Right renal cortex interstitium (tissue), 3 donors: ENCODE results near the gene AP3D1. TPM values are rescaled to one million over a fixed set of nuclear protein-coding genes. Genes with fewer than 3 reads are reported as not detected.
"Not testable (repeated sequence)": the region's sequence is repeated elsewhere in the genome, so short reads cannot be mapped to it uniquely, and the experiment has no call there.

Source experiments
- DNase-seq, 3 donors: peaks; one replicate each; pipeline ENCODE4 v3.0.0-alpha.2; 2013; ENCODE audit warnings: low read depth in 3 of 3, low spot score in 2 of 3
- polyA plus RNA-seq, 3 donors: library from polyadenylated mRNA; unstranded; fragments of 120-200 nt; gene quantifications; one replicate each; pipeline ENCODE4 v1.2.1, GENCODE V29; 2013; ENCODE audit not compliant: insufficient read length in 3 of 3

AP3D1 gene
- polyA plus RNA-seq, 3 donors: 92.8 to 106 (median 98.8) TPM

DNA sequence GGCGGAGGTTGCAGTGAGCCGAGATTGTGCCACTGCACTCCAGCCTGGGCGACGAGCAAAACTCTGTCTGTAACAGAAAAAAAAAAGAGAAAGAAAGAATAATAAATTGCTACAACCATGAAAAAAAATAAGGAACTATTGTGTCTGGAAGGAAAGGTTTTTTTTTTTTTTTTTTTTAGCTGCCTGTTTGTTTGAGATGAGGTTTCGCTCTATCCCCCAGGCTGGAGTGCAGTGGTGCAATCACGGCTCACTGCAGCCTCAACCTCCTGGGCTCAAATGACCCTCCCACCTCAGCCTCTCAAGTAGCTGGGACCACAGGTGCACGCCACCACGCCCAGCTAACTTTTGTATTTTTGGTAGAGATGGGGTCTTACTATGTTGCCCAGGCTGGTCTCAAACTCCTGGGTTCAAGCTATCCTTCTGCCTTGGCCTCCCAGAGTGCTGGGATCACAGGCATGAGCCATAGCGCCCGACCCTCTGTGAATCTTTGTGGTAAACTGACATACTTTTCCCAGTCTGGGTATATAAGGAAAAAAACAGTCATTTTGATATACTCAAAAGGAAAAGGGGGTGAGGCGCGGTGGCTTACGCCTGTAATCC lies 59.3 kb downstream of the AP3D1 start:
- DNase-seq: not testable (repeated sequence)

DNA sequence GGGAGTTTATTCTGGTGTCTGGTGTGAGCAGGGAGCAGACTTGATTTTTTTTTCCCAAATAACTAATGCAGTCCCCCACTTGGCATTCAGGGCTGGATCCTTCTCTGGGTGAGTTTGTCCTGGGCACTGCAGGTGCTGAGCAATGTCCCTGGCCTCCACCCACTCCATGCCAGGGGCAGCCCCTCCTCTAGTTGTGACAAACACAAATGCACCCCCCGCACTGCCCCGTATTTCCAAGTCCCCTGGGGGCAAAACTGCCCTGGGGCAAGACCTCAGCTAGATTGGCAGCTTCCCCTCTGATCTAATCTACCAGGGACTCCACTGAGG lies 61.7 kb downstream of the AP3D1 start:
- no peak for DNase-seq

DNA sequence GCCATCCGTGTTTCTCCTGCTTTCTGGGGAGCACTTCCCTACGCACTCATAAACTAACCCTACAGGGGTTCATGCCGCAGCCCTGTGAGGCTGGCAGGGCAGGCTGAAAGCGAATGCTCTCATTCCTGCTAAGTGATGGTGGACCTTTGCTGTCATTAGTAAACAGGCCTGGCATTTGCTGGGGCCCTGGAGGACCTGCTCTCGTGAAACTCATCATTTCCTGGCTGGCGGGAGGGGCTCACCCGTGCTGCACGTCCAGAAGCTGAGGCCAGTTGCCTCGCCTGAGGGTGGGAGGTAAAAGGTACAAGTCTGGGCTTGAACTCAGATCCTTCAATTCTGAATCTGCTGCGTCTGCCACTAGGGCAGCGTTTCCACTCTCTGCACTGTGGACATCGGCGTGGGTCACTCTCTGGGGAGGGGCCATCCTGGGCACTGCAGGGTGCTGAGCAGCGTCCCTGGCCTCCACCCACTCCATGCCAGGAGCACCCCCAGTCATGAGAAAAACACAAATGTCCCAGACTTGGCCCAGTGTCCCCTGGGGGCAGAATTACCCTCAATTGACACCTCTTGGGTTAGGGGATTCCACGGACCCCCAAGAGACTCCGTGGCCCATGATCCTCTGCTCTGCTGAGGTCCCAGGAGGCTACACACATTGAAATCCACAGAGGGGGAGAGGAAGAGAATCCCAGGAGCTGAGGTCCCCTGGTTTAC lies 62.2 kb downstream of the AP3D1 start:
- no peak for DNase-seq

DNA sequence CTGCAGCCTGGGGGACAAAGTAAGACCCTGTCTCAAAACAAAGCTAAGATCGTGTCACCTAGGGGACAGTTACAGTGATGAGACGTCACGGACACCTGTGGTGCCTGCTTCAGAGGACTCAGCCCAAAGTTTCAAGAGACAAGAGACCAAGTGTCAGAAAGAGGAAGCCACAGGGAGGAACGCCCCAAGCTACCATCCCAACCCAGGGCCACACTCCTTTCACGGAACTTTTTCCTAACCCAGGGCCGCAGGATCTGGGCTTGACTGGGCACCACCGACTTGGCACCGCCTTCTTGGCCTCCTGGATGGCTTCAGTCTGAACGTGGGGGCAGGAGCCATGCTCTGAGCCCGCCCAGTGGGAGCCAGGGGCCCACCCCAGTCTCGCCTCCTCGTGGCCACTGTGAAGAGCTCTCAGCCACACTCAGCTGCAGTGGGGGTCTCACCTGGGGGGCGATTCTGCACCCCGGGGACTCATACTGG lies 63.7 kb downstream of the AP3D1 start:
- DNase-seq: no peak

DNA sequence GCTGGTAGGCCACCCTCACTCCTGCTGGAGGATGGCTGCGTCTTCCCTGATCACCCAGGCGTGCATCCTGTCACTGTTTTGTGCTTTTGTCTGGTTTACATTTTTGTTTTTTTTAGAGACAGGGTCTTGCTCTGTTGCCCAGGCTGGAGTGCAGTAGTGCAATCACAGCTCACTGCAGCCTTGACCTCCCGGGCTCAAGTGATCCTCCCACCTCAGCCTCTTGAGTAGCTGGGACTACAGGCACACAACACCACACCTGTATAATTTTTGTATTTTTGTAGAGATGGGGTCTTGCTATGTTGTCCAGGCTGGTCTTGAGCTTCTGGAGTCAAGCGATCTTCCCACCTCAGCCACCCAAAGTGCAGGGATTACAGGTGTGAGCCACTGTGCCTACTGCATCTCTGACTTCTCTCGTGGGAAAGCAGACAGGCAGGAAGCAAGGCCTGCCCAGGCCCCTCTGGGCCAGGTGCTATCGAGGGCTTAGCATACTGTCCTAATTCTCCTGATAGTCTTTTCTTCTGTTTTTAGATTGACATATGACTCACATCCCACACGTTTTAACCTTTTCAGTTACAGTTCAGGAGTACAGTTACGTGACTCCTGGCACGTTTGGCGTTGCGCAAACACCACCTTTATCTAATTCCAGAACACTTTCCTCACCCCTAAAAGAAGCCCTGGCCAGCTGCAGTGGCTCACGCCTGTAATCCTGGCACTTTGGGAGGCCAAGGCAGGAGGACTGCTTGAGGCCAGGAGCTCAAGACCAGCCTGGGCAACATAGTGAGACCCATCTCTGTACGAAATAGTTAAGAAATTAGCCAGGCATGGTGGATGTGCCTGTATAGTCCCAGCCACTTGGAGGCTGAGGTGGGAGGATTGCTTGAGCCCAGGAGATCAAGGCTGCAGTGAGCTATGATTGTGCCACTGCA lies 64.4 kb downstream of the AP3D1 start:
- not testable (repeated sequence) for DNase-seq

DNA sequence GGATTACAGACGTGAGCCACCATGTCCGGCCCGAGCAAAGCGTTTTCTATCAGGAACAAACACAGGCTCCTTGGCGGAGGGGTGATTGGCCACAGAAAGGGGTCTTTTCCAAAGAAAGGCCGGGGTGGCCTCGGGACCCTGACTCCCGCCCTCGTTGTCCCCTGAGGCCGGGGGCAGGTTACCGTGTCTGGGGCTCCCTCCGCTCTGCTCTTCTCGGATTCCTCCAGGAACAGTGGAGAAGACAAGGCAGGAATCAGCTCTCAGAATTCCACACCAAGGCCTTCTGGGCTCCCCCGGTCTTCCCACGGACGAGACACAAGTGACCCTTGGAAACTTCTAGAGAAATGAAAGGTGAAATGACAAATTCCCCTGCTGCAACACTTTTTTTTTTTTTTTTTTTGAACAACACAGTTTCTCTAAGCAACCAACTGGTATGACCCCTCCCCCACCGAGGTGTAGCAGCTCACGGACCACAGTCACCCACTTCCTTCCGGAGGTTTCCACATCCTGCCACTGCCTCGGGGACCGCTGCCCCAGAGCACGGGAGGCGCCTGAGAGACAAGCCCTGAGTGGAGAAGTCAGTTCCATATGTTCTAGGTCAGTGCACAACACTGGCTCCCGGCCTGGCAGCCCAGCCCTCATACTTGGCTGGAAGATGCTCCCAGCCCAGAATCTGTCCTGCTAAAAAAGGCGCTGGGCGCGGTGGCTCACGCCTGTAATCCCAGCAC lies 66.2 kb downstream of the AP3D1 start:
- no peak for DNase-seq

DNA sequence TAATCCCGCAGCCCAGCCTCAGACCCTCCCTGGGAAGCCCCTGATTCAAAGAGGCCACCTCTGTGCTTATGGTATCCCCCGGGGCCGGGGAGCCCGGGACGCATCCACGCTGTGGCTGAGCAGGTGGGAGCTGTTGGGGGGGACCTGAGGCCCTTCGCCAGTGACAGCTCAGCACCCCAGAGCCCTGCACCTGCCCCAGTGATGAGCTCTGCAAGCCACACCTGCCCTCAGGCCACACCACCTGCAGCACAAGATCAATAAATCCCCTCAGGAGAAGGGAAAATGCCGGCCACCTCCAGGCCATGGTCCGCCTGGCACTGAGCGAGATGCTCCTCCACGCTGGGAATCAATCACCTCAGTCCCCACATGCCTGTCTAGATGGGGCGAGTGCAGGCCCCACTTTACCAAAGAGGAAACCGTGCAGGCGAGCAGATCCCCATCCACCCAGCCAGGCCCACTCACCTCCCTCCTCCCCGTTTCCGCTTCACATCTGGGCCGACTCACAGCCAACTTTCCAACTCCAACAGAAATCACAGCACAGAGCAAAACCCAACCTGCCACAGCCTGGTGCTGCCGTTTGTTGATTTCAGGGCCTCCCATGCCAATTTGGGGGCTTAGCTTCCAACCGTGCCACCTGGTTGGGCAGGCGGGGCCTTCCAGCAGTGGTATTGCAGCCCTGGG lies 68.1 kb downstream of the AP3D1 start:
- DNase-seq: no peak

DNA sequence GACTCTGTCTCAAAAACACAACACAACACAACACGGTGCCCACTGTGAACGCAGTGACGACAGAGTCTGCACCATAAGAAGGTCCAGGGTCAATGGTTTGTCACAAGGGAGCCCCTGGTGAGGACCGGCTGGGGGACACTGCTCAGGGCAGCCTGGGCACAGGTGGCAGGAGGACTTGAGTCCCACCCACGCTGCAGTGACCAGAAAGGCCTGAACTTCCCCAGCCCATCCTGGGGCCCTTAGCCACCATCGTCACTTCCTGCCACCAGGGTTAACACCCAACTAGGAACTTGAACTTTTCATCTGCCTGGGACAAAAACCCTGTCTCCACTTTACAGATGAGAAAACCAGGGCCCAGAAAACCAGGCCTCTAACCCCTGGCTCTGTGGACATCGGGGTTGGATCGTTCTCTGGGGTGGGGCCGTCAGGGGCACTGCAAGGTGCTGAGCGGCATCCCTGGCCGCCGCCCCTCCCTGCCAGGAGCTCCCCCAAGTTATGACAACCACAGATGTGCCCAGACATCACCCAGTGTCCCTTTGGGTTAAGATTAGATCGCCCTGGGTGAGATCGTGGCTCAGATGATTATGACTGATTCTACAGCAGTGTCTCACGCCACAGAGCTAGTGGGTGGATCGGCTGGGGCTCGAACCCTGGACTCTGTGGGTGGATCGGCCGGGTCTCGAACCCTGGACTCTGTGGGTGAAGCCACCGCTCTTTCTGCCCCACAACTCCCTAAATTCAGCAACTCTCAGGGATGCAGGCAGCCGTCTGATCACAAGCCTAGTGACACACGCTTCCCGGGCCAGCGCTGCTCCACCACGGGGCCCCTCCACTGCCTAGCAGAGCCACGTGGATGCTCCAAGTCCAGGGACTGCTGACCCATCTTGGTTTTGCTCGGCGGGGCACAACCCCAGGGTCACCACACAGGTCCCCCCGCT lies 69.2 kb downstream of the AP3D1 start:
- no peak for DNase-seq

DNA sequence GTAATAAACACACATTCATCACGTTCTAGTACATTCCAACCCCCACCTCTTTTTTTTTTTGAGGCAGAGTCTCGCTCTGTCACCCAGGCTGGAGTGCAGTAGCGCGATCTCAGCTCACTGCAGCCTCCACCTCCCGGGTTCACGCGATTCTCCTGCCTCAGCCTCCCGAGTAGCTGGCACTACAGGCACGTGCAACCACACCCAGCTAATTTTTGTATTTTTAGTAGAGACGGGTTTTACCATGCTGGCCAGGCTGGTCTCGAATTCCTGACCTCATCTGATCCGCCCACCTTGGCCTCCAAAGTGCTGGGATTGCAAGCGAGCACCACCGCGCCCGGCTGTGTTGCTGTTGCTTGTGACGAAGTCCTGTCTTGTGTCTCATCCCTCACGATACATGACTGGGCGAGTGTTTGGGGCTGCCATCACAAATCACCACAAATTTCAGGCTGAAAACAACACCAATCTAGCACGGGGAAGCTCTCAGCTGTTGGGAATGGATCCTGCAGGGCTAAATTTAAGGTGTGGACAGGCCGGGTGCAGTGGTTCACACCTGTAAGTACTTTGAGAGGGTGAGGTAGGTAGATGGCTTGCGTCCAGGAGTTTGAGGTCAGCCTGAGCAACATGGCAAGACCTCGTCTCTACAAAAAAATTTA lies 70.9 kb downstream of the AP3D1 start:
- DNase-seq: no peak

DNA sequence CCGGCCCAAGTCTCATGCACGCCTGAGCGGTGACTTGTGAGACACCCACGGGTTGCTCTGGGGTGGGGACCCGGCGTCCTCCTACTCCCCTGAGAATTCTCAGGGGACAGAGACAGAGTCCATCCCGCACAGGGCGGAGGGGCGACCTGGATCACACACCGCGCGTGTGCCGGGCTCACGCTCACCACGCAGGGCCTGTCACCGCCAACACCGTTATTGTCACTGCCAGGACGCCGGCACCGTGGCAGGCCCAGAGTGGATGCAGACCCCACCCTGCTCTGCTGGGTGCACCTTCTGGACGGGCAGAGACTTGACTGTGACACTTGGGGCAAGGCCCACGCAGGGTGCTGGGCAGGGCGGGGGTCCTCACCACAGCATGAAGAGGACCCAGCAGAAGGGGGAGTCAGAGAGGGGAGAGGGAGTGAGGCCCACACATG lies 71.5 kb downstream of the AP3D1 start:
- DNase-seq: no peak

DNA sequence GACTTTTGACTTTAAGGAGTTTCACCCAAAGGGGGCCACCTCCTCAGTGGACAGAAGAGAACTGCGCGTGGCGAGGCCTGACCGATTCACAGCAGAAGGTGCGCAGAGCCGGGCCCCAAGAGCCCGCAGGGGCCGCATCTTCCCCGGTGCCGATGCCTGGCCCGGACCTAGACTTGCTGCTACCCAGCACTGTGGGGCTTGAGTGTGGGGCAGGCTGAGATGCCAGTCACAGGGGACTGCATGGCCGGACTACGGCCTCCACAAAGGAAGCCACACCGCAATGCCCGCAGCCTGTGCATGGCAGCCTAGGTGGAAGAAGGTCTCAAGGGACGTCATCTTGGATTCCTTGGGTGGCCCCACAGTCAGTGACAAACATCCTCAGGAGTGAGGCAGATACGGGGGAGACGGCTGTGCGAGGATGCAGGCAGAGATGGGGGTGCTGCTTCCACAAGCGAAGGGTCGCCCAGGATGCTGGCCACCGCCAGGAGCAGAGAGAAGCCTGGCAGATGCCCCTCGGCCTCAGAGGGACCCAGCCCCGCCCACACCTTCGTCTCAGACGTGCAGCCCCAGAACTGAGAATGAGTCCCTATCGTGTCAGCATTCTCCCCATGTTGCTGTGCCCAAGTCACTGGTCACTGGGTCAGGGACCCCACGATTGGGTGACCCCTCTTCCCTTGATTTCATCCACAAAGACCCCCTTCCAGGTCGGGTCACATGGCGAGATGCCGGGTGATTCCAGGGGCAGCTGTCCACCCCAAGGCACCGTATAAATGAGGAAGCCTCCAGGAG lies 72.1 kb downstream of the AP3D1 start:
- DNase-seq: no peak

DNA sequence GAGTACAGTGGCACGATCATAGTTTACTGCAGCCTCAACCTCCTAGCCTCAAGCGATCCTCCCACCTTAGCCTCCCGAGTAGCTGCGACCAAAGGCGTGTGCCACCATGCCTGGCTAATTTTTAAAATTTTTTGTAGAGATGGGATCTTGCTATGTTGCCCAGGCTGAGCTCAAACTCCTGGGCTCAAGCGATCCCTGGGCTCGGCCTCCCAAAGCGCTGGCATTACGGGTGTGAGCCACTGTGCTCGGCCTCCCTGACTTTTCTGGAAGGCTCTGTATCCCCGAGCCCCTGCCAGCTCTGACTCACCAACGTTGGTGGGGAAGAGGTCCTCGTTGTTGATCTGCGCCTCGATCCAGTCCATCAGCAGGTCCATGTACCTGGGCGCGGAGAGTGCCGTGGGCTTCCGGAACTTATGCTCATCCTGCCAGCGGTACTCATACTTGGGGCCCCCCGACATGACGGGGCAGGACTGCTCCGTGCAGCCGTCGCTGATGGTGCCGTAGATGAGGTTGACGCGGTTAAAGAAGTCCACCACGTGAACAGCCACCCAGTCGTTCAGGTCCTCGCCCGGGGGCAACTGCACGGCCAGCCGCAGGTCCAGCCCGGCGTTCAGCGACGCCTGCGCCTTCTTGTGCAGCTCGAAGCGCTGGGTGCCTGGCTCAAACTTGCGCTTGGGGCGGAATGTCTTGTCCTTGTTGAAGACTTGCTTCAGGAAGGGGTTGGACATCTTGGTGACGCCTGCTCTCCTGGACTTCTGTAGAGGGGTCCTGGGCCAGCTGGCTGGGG lies 73.3 kb downstream of the AP3D1 start:
- no peak for DNase-seq

DNA sequence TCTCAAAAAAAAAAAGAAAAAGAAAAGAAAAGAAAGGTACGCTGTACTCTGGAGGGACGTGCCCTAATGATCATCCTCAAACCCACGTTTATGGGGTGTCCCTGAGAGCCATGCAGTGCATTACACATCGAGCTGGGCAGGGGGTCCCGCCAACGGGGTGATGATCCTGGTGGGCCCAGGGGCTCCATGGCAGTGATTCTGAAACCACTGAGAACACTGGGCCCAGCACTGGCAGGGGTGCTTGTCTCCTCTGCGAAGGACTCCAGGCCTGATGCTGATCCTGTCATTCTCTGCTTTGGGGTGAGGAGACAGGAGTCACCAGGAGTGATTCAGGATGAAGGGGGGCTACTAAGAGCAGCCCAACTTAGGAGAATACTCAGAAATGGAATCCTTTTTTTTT lies 74.0 kb downstream of the AP3D1 start:
- DNase-seq: no peak

DNA sequence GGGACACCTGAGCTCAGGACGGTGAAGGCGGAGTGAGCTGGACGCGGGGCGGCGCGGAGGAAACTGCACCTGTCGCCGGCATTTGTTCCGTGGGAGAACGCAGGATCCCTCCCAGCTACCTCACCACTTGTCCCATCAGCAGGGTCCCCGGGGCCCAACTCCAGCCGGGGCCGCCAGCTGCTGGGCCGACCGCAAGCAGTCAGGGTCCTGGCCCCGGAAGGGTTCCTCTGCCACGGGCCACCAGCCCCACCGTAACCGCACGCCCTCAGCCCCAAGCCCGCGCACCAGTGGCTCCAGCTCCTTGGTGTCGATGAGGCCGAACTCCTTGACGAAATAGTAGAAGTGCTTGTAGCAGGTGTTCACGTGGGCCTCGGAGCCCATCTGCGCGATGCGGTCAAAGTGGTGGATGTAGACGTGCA lies 74.8 kb downstream of the AP3D1 start:
- no peak for DNase-seq

DNA sequence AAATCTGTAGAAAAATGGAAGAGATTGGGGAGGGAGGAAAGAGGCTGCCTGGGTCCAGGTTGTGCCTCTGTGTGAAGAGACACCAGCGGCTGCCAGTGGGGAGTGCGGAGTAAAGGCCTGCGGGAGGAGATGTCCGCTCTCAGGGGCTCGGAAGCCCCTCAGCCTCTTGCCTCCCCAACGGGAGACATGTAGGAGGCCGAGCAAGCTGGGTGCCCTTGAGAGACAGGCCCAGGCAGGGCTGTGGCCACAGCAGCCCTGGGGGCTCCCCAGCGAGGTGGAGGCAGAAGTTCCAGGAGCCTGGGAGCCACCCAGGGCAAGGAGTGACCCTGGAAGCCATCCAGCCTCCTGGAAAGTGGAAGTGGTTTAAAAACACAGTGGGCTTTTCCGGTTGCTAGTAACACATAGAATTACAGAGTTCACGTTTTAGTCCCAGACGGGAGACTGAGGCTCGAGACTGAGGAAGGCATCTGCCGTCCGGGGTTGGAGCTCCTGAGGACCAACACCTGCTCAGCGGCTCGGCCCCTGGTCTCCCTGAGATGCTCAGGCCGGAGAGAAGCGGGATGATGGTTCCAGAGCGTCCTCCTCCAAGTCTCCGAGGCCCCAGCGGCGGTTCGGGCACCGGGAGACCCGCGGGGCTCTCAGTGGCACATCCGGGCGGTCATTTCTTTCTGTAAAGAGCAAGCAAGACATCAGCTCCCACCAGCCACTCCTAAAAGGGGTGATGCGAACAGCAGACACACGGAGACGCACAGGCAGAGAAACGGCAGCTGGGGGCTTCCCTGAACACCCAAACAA lies 78.4 kb downstream of the AP3D1 start:
- DNase-seq: no peak

DNA sequence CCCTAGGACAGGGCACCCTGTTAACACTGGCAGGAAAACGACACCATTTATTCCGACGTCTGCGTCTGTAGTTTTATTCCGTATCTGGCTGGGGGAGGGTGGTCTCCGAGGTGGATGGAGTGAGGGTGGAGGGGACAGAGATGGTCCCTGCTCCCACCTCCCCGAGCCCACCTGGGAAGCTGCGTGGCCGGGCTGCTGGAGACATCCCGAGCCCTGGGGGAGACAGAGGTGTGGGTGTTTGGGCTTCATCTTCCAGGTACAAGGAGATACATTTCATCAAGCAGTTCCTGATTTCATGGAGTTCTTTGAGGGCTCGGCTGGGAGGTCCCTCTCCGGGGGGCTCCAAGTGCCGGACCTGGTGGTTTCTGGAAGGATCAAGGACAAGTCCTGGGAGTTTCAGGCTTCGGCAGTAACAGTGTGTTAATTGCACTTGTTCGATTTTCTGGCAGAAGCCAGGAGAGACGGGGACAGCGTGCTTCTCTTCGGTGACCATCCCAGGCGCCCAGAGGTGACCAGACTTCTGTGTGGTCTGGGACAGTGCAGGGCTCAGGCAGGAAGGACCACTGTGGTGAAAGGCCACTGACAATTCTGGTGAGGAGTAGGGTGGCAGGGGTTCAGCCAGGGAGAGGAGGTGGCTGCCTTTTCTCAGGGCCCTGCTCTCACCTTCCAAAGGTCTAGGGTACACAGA lies 80.2 kb downstream of the AP3D1 start:
- DNase-seq: no peak
